GM11168 (cell line): ENCODE data around the gene PRKG1.
"Not testable (repeated sequence)": the region's sequence is repeated elsewhere in the genome, so short reads cannot be mapped to it uniquely, and the experiment has no call there.

ENCODE experiments used
- in situ Hi-C: fragments of 300-500 bp; cut with MboI; formaldehyde crosslinking; loops from one replicate; pipeline ENCODE4 v1.12.0; 2022; ENCODE audit warnings: low sequenced_read_pairs; ENCODE audit not compliant: unreplicated experiment

PRKG1 gene

DNA sequence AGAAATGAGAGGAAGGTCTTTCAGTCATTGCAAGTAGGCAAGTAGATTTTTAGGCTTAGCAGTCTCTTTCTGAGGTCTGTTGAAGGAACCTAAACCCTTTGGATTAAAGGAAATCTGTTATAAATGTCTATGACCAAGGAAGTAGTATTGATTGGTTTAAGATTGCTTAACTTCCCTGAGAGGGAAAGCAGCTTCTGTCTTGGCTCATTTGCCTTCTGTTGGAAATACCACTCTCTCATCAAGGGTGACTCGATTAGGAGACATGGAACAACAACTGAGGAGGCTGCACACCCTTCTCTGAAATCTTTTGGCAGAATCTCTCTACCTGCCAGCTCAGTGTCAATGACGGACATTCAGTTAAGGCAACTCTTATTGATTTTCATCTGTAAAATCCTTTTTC, 282.9 kb downstream of the PRKG1 start:
- in situ Hi-C loops: no loop called here

DNA sequence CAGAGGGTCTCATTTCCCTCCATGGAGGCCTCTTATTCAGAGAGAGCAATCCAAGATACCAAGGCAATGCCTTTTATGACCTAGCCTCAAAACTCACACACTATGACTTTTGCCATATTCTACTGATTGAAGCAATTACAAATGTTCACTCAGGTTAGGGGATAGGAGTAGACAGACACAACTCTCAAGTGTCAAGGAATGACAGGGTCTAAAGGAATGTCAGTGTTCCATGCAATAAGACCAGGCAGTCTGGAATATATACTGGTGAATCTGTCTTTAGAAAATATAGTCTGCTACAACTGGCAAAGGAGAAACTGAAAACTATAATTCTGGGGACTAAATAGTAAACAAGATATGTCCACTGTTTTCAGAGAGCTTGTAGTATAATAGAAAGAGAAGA, 283.9 kb downstream of the PRKG1 start:
- in situ Hi-C loops: no loop called here

DNA sequence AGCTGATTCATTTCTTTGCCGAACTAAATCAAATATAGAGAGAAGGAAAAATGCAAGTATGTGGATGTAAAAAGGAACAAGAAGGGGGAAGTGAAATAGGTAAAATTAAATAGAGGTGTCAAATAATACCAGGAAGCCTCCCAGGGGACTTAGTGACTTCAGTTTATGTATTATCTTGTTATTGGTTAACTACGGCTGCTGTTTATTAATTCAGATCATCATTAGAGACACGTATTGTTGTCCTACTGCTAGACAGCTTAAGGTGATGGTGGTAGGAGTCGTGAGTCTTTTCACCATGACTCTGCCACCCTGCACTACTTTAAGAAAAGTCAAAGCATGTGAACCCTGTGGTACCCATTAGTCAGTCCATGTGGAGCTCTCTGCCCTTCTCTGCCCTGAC, 289.1 kb downstream of the PRKG1 start:
- in situ Hi-C loops: no loop called here

DNA sequence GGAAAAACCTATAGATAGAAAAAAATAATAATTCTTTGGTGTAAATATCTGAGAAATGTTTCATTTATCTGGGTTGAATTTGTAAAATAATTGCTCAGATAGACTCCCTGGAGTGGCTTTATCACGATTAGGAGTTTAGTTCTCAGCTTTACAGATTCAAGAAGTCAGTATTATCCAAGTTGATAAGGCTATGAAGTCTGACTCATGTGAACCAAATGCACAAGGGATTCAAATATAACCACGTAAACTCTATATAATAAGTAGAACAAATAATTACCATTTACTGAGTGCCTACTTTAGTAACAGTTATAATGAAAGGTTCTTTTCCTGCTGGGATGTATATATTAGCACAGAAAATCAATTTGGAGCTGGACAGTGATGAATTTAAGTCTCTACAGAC, 290.4 kb downstream of the PRKG1 start:
- in situ Hi-C loops: no loop called here

DNA sequence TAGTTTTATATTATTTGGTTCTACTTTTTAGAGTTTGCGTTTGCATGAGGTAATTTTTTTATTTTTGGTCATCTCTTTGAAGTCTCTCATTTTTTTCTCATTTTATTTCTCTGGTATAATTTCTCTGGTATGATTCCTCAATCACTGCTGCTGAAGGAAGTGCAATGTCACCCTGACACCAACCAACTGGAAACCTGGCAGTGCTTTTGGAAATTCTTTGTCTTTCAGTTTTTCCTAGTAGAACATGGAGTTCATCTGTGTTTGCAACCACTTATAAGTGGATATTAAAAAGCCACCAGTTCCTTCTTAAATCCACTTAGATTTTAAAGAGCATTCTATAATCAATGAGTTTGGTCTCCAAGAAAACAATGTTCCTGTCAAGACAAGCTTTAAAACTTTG, 291.8 kb downstream of the PRKG1 start:
- in situ Hi-C loops: no loop called here

DNA sequence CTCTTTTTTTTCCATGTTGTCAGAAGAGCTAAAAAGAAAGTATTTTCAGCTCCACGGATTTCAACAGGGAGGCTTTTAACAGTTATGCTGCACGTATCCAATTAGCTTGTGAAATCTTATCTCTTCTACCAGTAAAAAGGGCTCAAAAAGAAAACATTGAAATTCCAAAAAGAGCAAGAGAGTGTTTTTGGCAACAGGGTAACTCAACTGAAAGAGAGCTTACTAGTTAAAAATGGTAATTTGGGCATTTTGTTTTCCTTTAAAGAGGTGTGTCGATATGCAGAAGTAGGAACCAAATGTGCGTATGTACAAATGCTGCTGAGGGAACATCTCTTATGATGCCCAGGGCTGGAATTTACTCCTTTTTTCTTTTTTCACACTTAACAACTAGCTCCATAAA, 292.8 kb downstream of the PRKG1 start:
- in situ Hi-C loops: no loop called here

DNA sequence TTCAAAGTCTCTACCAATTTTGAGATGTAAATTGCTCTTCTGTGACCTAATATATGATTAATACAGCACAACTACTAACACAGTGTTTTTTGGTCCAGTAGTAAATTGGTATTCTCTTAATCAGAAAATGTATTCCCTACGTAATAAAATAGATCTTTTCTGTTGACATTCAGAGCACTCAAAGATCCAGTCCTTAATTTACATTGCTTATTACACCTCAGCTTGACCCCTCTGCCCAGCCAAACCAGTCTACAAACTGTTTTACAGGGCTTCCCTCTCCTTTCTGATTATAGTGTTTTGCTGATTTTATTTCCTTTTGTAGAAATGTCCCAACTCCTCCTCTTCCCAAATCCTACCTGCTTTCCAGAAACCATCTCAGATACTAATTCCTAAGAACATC, 293.4 kb downstream of the PRKG1 start:
- in situ Hi-C loops: no loop called here

DNA sequence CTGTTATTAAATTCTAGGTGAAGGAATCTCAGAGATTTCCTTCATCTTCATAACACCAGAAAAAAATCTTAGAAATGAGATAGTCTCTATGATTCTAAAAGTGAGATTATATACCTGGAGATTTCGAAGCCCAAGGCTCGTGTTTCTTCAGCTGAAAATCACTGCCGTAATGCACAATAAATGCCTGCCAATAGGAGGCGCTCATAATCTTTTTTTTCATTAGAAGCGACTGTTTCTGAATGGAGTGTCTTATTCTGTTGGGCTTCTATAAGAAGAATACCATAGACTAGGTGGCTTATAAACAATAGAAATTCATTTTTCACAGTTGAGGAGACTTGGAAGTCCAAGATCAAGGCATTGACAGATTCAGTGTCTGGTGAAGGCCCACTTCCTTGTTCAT, 294.7 kb downstream of the PRKG1 start:
- in situ Hi-C loops: no loop called here

DNA sequence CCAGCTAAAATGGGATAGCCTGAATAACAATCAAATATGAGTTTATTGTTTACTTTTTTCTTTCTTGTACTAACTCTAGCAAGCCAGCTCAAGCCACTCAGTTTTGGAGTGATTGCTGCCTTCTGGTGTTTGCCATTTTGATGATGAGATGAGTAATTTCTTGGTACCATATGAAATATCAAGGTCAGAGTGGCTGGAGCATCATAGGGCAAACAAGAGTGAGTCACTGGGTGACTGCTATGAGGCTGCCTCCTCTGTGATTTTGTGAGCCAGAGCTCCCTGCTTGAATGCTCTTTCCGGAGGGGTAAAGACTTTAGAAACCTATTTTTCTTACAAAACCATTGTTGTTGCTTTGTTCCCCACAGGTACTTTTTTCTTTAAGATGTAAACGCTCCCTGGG, 295.6 kb downstream of the PRKG1 start:
- in situ Hi-C loops: no loop called here

DNA sequence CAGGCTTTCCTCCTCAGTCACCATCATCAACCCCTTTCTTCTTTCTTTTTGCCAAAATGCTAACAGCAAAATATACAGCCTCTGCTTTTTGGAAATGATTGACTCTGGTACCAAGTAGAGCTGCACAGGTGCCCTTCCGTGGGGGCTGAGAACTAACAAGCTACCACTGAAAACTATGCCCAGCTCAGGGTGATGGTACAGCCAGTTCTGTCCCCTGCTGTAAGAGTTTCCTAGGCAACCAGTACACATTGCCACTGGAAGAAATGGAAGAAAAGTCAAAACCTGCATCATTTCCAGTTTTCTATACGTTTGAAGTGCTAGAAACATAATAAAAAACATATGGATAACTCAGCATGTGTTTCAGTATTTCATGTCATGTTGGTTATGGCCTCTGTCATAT, 297.5 kb downstream of the PRKG1 start:
- in situ Hi-C loops: no loop called here

DNA sequence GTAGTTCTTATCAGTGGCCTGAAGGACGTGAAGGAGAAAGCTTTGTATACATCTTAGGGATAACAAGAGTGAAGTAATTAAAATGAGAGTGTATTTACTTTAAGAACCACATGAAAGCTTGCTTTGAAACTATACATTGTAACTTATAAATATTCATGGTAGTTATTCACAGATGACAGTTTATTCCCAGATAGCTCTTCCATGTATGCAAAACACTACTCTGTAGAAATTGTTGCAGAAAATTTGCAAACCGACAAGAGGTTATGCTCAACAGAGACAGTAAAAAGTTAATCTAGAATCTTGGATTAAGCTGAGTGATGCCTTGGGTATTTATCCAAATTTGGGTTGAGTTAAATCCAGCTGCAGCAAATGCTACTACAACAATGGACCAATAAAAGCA, 301.5 kb downstream of the PRKG1 start:
- in situ Hi-C loops: no loop called here

DNA sequence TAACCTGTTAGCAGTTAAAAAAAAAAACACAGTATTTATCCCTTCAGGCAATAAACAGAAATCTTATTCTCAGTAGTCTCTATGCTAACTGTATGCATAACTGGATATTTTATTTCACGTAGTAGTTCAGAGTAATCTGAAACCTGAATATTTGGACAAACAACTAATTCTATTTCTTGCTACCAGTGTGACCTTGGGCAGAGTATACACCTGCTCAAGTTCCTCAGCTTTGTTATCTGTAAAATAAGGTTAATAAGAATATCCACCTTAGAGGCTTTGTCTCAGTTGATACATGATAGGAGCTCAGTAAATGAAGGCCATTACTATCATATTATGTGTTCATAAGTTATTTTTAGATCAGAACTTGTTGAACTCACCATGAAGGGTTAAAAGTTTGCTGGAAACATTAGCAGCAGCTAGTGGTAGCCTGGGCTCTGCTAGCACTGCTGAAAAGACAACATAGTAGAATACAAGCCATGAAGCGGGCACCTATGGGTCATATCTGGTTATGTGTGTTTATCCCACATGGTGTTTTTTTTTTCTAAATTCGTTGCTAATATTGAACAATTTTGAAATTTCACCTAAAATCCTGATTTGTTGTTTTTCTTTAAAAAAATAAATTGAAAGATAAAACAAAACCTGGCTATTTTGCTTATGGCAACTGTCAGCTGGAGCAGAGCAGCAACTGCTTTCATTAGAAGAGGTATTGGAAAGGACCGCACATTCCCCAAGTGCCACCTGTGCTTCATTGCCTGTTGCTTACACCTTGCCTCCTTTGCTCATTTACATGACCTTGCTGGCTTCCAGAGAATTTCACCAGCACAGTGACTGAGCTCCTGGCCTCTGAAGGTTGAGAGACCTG, 303.0 kb downstream of the PRKG1 start:
- in situ Hi-C loops: no loop called here

DNA sequence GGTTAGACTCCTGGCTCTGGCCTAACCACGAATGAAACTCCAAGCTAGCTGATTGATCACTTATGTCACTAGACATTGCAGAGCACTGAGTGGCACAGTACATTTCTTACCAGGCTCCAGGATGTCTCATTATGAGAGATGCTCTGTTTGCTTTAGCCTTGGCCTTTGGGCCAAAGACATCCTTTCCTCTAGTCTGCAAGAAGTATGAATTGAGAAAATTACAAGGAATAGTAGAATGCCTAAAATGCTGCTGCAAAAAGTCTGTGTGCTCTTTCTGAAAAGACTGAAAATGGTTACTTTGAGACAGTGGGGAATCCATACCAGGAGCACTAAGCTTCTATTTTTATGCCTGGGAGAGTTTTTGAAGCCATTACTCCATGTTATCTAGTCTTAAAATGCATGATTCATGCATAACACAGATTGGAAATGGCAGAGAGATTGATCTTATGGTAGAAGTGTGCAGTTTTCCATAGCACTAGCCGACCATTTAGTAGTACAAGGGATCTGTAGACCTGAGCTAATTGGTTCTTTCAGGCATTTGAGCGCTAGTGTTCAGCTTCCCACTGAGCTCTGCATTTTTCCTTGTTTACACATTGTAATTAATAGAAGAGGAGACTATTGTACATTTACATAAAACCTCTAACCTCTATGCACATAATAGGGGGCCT, 303.8 kb downstream of the PRKG1 start:
- in situ Hi-C loops: no loop called here

DNA sequence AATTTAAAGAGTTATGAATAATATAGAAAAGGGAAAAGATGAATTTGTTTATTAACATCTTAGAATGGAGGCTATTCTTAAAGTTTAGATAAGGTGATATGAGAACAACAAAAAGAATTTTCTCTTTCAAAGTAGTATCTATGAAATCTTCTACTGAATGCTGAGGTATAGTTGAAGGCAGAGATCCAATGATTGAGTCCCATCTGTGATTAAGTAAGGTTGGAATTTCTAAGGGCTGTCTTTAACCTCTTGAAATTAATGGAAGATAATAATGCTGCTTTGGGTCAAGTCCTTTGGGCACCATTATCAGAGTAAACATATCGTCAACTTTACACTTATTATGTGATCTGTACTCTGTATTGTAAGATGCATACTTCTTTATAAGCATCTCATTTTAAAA, 307.9 kb downstream of the PRKG1 start:
- in situ Hi-C loops: no loop called here

DNA sequence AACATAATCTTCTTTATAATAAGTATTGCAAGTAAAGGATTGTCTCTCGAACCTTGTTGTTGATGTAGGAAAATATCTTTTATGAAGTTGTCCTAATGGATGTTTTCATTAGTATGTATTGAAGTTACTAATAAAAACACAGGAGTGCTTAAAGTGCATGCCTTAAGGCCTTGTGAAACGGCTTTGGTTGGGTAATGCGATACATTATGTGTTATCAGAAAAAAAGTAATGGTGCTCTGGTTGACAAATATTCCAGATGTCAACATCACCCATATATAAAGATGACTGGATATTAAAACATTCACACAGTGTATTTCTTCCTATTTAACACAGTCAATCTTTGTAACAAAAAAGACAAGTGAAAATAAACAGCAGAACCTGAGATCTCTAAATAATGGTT, 310.7 kb downstream of the PRKG1 start:
- in situ Hi-C loops: no loop called here

DNA sequence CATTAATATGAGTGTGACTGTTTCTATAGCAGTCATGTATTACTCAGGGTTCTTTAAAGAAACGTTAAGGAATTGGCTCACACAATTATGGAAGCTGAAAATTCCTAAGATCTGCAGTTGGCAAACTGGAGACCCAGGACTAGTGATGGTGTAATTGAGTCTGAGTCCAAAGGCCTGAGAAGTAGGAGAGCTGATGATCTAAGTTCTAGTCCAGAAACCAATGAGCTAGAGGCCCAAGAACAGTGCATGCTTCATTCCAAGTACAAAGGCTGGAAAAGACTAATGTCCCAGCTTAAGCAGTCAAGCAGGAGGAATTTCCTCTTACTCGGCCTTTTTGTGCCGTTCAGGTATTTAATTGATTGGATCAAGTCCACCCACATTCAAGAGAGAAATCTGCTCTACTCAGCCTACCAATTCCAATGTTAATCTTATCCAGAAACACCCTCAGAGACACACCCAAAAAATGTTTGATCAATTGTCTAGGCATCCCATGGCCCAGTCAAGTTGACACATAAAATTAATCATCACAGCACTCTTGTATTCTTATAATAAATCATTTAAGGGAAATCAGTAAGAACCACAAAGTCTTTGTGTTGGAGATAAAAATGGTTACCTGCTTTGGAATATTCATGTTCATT, 312.1 kb downstream of the PRKG1 start:
- in situ Hi-C loops: no loop called here

DNA sequence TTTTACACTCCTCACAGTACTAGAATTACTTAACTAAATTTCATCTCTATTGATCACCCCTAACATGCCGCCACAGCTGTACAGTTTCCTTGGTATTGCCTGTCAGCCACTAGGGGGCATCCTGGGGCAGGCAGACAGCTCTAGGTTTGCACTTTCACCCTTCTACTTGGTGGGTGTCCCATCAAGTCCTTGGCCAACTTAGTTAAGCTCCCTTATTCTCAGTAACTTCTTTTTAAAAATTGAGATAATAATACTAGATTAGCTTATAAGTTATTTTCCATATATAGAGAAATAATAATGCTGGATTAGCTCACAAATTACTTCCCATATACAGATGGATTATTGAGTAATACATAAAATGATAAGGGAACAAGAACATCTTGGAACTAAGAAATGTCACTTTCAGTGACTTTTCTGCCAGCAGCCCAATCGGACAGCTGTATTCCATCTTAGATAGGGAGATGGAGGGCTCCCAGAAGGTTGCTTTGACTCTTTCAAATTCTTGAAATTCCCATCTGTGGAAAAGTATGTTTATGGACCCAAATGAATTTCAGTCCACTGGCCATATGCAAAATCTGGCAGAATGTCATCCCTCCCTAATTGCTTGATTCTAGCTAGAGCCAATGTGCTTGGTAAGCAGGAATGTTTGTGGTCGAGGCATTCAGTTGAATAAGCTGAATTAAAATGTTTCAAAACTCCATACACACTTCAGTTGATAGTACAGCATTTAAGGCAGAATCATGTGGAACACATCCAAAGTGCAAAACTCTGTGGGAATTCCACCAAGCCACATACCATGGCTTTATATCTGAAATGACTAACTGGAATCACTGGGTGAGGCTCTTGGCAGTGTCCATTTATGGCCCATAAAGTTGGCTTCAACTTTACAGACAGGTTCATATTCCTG, 315.4 kb downstream of the PRKG1 start:
- in situ Hi-C loops: no loop called here

DNA sequence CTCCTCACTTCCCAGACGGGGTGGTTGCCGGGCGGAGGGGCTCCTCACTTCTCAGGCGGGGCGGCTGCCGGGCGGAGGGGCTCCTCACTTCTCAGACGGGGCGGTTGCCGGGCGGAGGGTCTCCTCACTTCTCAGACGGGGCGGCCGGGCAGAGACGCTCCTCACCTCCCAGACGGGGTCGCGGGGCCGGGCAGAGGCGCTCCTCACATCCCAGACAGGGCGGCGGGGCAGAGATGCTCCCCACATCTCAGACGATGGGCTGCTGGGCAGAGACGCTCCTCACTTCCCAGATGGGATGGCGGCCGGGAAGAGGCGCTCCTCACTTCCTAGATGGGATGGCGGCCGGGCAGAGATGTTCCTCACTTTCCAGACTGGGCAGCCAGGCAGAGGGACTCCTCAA, 318.7 kb downstream of the PRKG1 start:
- in situ Hi-C loops: not testable (repeated sequence)

DNA sequence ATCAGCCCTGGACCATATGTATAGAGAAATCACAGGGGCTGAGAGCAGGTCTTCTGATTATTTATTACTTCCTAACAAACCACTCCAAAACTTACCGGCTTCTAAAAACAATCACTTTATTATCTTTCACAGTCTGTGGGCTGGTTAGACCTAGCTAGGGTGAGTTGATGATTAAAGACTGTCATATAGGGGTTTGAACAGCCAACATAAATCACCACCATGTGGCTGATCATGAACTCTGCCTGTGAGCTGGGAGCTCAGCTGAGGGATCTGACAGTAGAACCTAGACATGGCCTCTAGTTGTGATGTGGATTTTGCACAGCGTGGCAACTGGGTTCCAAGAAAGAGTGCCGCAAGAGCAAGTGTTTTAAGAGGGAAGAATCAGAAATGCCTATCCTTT, 319.8 kb downstream of the PRKG1 start:
- in situ Hi-C loops: no loop called here

DNA sequence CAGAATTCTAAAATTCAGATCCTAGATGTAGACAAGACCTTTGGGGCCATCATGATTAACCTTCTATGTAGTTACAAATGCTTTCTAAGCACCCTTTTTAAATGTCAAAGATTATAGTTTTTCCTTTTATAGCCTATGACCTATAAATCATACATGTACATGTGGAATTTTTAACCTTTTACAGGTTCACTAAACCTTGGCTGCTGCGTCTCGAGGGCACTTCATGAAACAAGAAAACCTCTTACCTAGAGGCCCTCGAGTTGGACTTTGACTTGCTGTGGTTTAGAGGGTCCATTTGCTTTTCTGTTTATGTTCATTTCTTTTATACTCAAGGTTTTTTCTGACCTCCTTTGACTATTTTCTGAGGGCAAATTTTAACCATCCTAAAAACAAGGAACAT, 323.0 kb downstream of the PRKG1 start:
- in situ Hi-C loops: no loop called here
